PC-3 (cell line): ENCODE measurements around the gene TMED1. TPM values are rescaled to one million over a fixed set of nuclear protein-coding genes. Genes with fewer than 3 reads are reported as not detected.

ENCODE experiments used
- ATAC-seq: fragments of 200-7000 bp; cut with Tn5 transposase; 2 replicates; pipeline ENCODE4 v1.9.1; 2020; ENCODE audit warnings: mild to moderate bottlenecking, moderate library complexity
- BruUV-seq: library from RNA; stranded (reverse); fragments of 400-500 nt; replicated peaks from 2 replicates; lab custom pipeline; 2021; lab: Mats Ljungman, UMichigan
- CTCF ChIA-PET: fragments of 300-600 bp; sonication (Branson Sonifier 250); formaldehyde crosslinking; loops from one replicate; lab custom pipeline; 2022; ENCODE audit warnings: antibody characterized with exemption; lab: Charles Lee
- POLR2A ChIA-PET: fragments of 300-600 bp; sonication (Branson Sonifier 250); formaldehyde crosslinking; loops from one replicate; lab custom pipeline; 2022; ENCODE audit warnings: antibody characterized with exemption; ENCODE audit not compliant: unreplicated experiment; lab: Charles Lee
- DNase-seq: peaks from one replicate; pipeline ENCODE4 v3.0.0-alpha.2; 2015
- H2AFZ ChIP-seq: fragments of 300-600 bp; sonication (generic); 2 replicates; pipeline ENCODE4 v1.6.0; 2016; ENCODE audit warnings: antibody characterized with exemption, low read length
- H3F3A ChIP-seq: fragments of 300-600 bp; sonication (generic); one replicate; pipeline ENCODE4 v1.6.0; 2017; ENCODE audit warnings: antibody characterized with exemption, low read length, control low read depth, mild to moderate bottlenecking; ENCODE audit not compliant: unreplicated experiment
- H3K27ac ChIP-seq: fragments of 300-600 bp; sonication (generic); 2 replicates; pipeline ENCODE4 v1.5.1; 2016; ENCODE audit warnings: mild to moderate bottlenecking, low read length
- H3K27me3 ChIP-seq: fragments of 300-600 bp; sonication (generic); 2 replicates; pipeline ENCODE4 v1.6.1; 2016; ENCODE audit warnings: low read length, mixed read lengths
- H3K36me3 ChIP-seq: fragments of 300-600 bp; sonication (generic); 2 replicates; pipeline ENCODE4 v1.6.1; 2016; ENCODE audit warnings: low read depth, mixed run types, low read length, mixed read lengths
- H3K4me1 ChIP-seq: fragments of 300-600 bp; sonication (generic); 2 replicates; pipeline ENCODE4 v1.5.1; 2016; ENCODE audit warnings: low read length; ENCODE audit not compliant: insufficient read depth
- H3K4me2 ChIP-seq: fragments of 300-600 bp; sonication (generic); 2 replicates; pipeline ENCODE4 v1.6.0; 2016; ENCODE audit warnings: low read length
- H3K4me3 ChIP-seq: fragments of 300-600 bp; sonication (generic); 2 replicates; pipeline ENCODE4 v1.5.1; 2016; ENCODE audit warnings: mild to moderate bottlenecking, low read length, mixed read lengths
- H3K79me2 ChIP-seq: fragments of 300-600 bp; sonication (generic); 2 replicates; pipeline ENCODE4 v1.6.1; 2017; ENCODE audit warnings: low read length, mixed read lengths
- H3K9ac ChIP-seq: fragments of 300-600 bp; sonication (generic); 2 replicates; pipeline ENCODE4 v1.6.0; 2016; ENCODE audit warnings: mild to moderate bottlenecking, low read length
- H3K9me2 ChIP-seq: fragments of 300-600 bp; sonication (generic); replicated peaks from 2 replicates; pipeline ENCODE4 v1.6.1; 2016; ENCODE audit warnings: mixed run types, low read length, mixed read lengths
- H3K9me3 ChIP-seq: fragments of 300-600 bp; sonication (generic); 2 replicates; pipeline ENCODE4 v1.6.1; 2016; ENCODE audit warnings: low read length, mixed read lengths
- H4K20me1 ChIP-seq: fragments of 300-600 bp; sonication (generic); 2 replicates; pipeline ENCODE4 v1.6.1; 2016; ENCODE audit warnings: low read length, mixed read lengths
- EZH2 ChIP-seq: fragments of 300-600 bp; sonication (generic); IDR thresholded peaks from one replicate; pipeline ENCODE4 v1.6.1; 2017; ENCODE audit warnings: antibody characterized with exemption, mild to moderate bottlenecking, low read length; ENCODE audit not compliant: unreplicated experiment
- EZH2phosphoT487 ChIP-seq: fragments of 300-600 bp; sonication (generic); IDR thresholded peaks from 2 replicates; pipeline ENCODE4 v1.6.1; 2018; ENCODE audit warnings: mild to moderate bottlenecking, antibody characterized with exemption, low read length, borderline replicate concordance
- intact Hi-C: fragments of 100-400 bp; cut with micrococcal nuclease; formaldehyde crosslinking; loops from 2 replicates; pipeline ENCODE4 v1.9.0; 2023
- total RNA-seq: library from RNA; depleted of rRNA; stranded (reverse); fragments of >200 nt; gene quantifications from 2 replicates; pipeline ENCODE4 v1.2.3, GENCODE V29; 2014
- TF ChIP-seq, protein P1 (sequence below): fragments of 300-600 bp; sonication (generic); conservative IDR thresholded peaks from 2 replicates; pipeline ENCODE4 v1.5.1; 2017; ENCODE audit warnings: antibody characterized with exemption, low read depth, mild to moderate bottlenecking, low read length

TMED1 gene
- total RNA-seq, 1 experiment from 2014 or later: 81.2 TPM

- Histone ChIP-seq H3K36me3 (peaks cover 31% of the 10 kb centered on the region), H2AFZ (no peak overlapping the region)
Observed at GRCh38 chr19:10812902-10813404, 23.1 kb downstream of the TMED1 start.

DNA sequence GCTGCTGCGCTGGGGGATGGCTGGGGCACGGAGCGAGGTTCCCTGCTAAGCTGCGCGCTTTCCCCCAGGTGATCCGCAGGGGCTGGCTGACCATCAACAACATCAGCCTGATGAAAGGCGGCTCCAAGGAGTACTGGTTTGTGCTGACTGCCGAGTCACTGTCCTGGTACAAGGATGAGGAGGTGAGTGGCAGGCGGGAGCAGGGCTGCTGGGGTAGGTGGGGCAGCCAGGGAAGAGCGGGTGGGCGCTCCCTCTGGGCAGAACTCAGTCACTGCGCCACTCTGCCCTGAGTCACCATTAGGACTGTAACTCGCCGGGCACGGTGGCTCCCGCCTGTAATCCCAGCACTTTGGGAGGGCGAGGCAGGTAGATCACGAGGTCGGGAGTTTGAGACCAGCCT, 23.8 kb downstream of the TMED1 start:
- H3K27me3 ChIP-seq: no peaks in the 10 kb centered on the region
- no peaks in the 10 kb centered on the region for H3K9me3 ChIP-seq
- no peaks in the 10 kb centered on the region for H4K20me1 ChIP-seq
- no peak overlapping the region for H3K4me3 ChIP-seq
- TF ChIP-seq, protein P1, sequence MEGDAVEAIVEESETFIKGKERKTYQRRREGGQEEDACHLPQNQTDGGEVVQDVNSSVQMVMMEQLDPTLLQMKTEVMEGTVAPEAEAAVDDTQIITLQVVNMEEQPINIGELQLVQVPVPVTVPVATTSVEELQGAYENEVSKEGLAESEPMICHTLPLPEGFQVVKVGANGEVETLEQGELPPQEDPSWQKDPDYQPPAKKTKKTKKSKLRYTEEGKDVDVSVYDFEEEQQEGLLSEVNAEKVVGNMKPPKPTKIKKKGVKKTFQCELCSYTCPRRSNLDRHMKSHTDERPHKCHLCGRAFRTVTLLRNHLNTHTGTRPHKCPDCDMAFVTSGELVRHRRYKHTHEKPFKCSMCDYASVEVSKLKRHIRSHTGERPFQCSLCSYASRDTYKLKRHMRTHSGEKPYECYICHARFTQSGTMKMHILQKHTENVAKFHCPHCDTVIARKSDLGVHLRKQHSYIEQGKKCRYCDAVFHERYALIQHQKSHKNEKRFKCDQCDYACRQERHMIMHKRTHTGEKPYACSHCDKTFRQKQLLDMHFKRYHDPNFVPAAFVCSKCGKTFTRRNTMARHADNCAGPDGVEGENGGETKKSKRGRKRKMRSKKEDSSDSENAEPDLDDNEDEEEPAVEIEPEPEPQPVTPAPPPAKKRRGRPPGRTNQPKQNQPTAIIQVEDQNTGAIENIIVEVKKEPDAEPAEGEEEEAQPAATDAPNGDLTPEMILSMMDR: no peak
- TF ChIP-seq EZH2phosphoT487: no peak
- TF ChIP-seq EZH2: no peak
- no peak for ATAC-seq
- H3K9ac ChIP-seq: no peak overlapping the region
- BruUV-seq: no TSS peak
- H2AFZ ChIP-seq: no peak overlapping the region
- DNase-seq: no peak
- H3K27ac ChIP-seq: no peak overlapping the region
- H3K4me2 ChIP-seq: no peak overlapping the region
- intact Hi-C loops: no loop called here
- H3F3A ChIP-seq: no peaks in the 10 kb centered on the region
- CTCF ChIA-PET: no interaction called here
- H3K4me1 ChIP-seq: peaks cover 18% of the 10 kb centered on the region
- no peaks in the 10 kb centered on the region for H3K79me2 ChIP-seq
- H3K9me2 ChIP-seq: no peaks in the 10 kb centered on the region
- POLR2A ChIA-PET: no interaction called here
- peaks cover 31% of the 10 kb centered on the region for H3K36me3 ChIP-seq

More at GRCh38 chr19:10812902-10813404, 23.1 kb downstream of the TMED1 start:
- Histone ChIP-seq H3K4me2 (no peak overlapping the region), H4K20me1 (no peaks in the 10 kb centered on the region), H3K4me3 (no peak overlapping the region), H3K27ac (peak overlapping the region; percentile 62), H3K79me2 (no peaks in the 10 kb centered on the region), H3F3A (no peaks in the 10 kb centered on the region), H3K9me3 (no peaks in the 10 kb centered on the region), H3K9me2 (no peaks in the 10 kb centered on the region), H3K4me1 (peaks cover 18% of the 10 kb centered on the region), H3K9ac (peak overlapping the region; percentile 36; the same call in 1 of the 2 replicates), H3K27me3 (no peaks in the 10 kb centered on the region)
- DNase-seq (peak; percentile 64), ATAC-seq (peak; percentile 47; the same call in 1 of the 2 replicates)
- ChIA-PET POLR2A (no interaction called here), CTCF (no interaction called here)
- TF ChIP-seq EZH2: no peak
- TF ChIP-seq, protein P1: no peak
- TF ChIP-seq EZH2phosphoT487: no peak
- BruUV-seq: no TSS peak
- intact Hi-C loops: no loop called here

DNA sequence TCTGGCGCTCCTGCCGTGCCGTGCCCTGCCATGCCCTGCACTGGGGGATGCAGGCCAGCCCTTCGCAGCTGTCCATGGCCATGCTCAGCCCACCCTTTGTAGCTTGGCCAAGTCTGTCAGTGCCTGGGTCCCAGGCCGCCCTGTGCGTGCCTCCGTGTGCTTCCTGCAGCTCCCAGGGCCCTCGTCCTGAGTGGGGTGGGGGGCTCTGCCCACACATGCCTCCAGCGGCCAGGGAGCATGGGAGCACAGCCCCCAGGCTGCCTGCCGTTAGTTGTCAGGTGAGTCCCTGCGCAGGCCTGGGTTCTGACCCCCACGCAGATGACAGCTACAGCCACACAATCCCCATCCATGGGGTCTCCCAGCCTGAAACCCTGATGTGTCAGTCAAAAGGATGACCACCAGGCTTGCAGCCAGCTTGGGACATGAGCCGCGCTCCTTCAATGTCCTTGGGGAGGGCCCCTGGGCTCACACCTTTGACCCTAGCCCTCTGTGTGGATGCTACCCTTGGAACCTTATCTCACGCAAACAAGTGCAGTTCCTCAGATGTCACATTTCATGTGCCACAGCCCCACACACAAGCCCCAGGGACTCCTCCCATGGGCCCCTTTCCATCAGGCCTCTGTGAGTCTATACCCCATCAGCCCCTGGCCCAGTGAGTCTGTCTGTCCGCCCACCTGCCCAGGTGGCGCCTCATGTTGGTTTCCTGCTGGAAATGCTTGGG, 24.5 kb downstream of the TMED1 start:
- no peaks in the 10 kb centered on the region for H4K20me1 ChIP-seq
- no peaks in the 10 kb centered on the region for H3K9me3 ChIP-seq
- H2AFZ ChIP-seq: no peak overlapping the region
- ATAC-seq (no peak), DNase-seq (no peak)
- H3K4me3 ChIP-seq: no peak overlapping the region
- H3K9me2 ChIP-seq: no peaks in the 10 kb centered on the region
- H3K9ac ChIP-seq: no peak overlapping the region
- no peak overlapping the region for H3K4me2 ChIP-seq
- BruUV-seq: no TSS peak
- peaks cover 18% of the 10 kb centered on the region for H3K4me1 ChIP-seq
- CTCF ChIA-PET: no interaction called here
- no peaks in the 10 kb centered on the region for H3K79me2 ChIP-seq
- no peaks in the 10 kb centered on the region for H3K27me3 ChIP-seq
- no peak overlapping the region for H3K27ac ChIP-seq
- intact Hi-C loops: no loop called here
- TF ChIP-seq EZH2 (no peak), EZH2phosphoT487 (no peak)
- TF ChIP-seq, protein P1: no peak
- peaks cover 31% of the 10 kb centered on the region for H3K36me3 ChIP-seq
- H3F3A ChIP-seq: no peaks in the 10 kb centered on the region
- POLR2A ChIA-PET: no interaction called here
